HFF-Myc (cell line): ENCODE measurements around the gene EQTN.

Source experiments
- DNase-seq: peaks from one replicate; pipeline ENCODE4 v3.0.0-alpha.2; 2011; ENCODE audit warnings: low read depth; ENCODE audit errors: extremely low read depth
- H3K4me3 ChIP-seq: replicated peaks from 2 replicates; pipeline ENCODE4 v1.5.1; 2011; ENCODE audit warnings: low read depth, mild to moderate bottlenecking, control low read depth, low read length
- CTCF ChIP-seq: IDR thresholded peaks from 2 replicates; pipeline ENCODE4 v1.5.1; 2012; ENCODE audit warnings: mild to moderate bottlenecking, low read depth, low read length, control low read depth; ENCODE audit errors: missing control alignments

The EQTN gene

GRCh38 chr9:27331393-27331792 lies 34.4 kb upstream of the EQTN start:
- no peak overlapping the region for H3K4me3 ChIP-seq
- DNase-seq: no peak
- TF ChIP-seq CTCF: no peak

DNA sequence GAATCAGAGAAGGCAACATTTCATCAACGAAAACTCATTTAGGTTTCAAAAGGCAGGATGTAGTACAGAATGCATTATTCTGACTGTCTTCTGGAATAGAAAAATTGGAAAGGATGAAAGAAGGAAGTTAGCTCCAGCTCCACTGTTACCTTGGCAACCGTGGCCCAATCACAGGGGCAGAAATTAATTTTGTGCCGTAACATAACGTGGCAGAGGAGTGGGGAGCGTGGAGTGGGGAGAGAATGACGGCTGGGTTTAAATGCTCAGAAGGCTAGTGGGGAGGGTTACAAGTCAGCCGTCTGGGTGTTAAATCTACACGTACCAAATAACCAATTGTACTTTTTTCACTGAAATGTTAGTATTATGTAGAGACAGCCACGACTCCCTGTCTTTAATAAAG lies 32.3 kb upstream of the EQTN start:
- TF ChIP-seq CTCF: no peak
- DNase-seq: no peak
- H3K4me3 ChIP-seq: no peak overlapping the region

- no peak overlapping the region for H3K4me3 ChIP-seq
- TF ChIP-seq CTCF: no peak
- no peak for DNase-seq
Measured at GRCh38 chr9:27328483-27328882, 31.5 kb upstream of the EQTN start.

GRCh38 chr9:27311184-27311583 lies 14.2 kb upstream of the EQTN start:
- no peak for TF ChIP-seq CTCF
- no peak for DNase-seq
- H3K4me3 ChIP-seq: no peak overlapping the region

- H3K4me3 ChIP-seq: no peak overlapping the region
- TF ChIP-seq CTCF: no peak
- DNase-seq: no peak
Measured at GRCh38 chr9:27310582-27310981, 13.6 kb upstream of the EQTN start.

GRCh38 chr9:27308691-27309390 lies 11.9 kb upstream of the EQTN start:
- no peak overlapping the region for H3K4me3 ChIP-seq
- no peak for TF ChIP-seq CTCF
- DNase-seq: no peak

DNA sequence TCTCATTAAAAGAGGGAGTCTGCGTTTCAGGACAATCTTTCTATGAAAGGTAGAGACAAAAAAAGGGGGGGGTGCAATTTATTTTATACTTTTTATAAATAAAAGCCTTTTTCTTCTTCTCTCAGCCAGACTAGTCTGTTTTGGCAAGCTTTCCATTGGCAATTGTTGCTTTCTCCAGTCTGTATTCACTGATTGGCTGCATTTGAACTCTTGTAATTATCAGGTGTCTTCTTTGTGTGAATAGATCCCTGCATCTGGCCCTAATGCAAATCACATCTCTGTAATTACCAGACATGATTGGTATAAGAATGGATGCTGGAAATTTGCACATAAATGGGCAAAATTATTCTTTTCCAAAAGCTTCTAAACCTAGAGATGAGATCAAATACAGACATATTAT lies 7.6 kb upstream of the EQTN start:
- no peak for TF ChIP-seq CTCF
- no peak overlapping the region for H3K4me3 ChIP-seq
- DNase-seq: no peak
